Left lung (tissue), 10 donors: ENCODE data around the gene GNAO1. TPM values are rescaled to one million over a fixed set of nuclear protein-coding genes. Genes with fewer than 3 reads are reported as not detected.
A peak's percentile ranks its signal among the peaks of the same experiment; 100 is the strongest.

Experiments
- ATAC-seq: fragments of 200-7000 bp; cut with Tn5 transposase; one replicate; pipeline ENCODE4 v1.9.1; 2020; ENCODE audit warnings: moderate library complexity
- DNase-seq, 4 donors: peaks; one replicate each; pipeline ENCODE4 v3.0.0-alpha.2; 2013 to 2020
- H3K27ac ChIP-seq, 2 donors: fragments of 200-600 bp; sonication (generic) in 1 of 2; one replicate each; pipeline versions ENCODE4 v1.5.0 to v1.8.0; 2020 to 2021
- H3K27me3 ChIP-seq, 2 donors: fragments of 200-600 bp; sonication (generic) in 1 of 2; one replicate each; pipeline versions ENCODE4 v1.5.0 to v1.8.0; 2020 to 2021
- H3K36me3 ChIP-seq, 2 donors: fragments of 200-600 bp; sonication (generic) in 1 of 2; one replicate each; pipeline versions ENCODE4 v1.5.0 to v1.8.0; 2020 to 2021
- H3K4me1 ChIP-seq, 2 donors: fragments of 200-600 bp; one replicate each; pipeline ENCODE4 v1.8.0; 2021
- H3K4me3 ChIP-seq, 2 donors: fragments of 200-600 bp; sonication (generic) in 1 of 2; one replicate each; pipeline versions ENCODE4 v1.5.0 to v1.8.0; 2020 to 2021; ENCODE audit warnings: mild to moderate bottlenecking in 1 of 2
- H3K9me3 ChIP-seq, 2 donors: fragments of 200-600 bp; sonication (generic) in 1 of 2; one replicate each; pipeline versions ENCODE4 v1.5.0 to v1.8.0; 2020 to 2021
- CTCF ChIP-seq, 2 donors: fragments of 200-600 bp; sonication (generic) in 1 of 2; IDR thresholded peaks; one replicate each; pipeline versions ENCODE4 v1.5.0 to v1.8.0; 2021; ENCODE audit warnings: antibody characterized with exemption in 2 of 2
- intact Hi-C, 2 donors: fragments of 100-400 bp; cut with DNase I; formaldehyde crosslinking; loops; one replicate each; pipeline versions ENCODE4 v1.11.2 to v1.14.2; 2022
- polyA plus RNA-seq, 6 donors: library from polyadenylated mRNA; unstranded; fragments of 120-200 nt; gene quantifications; one replicate each; pipeline ENCODE4 v1.2.1, GENCODE V29; 2013; ENCODE audit not compliant: insufficient read length in 6 of 6
- total RNA-seq, 2 donors: library from RNA; stranded (reverse); fragmentation: NEBNext Ultra II Directional; extraction: Animal tissue kit (Norgen Biotek cat#: 25700); gene quantifications; one replicate each; pipeline ENCODE4 v1.2.1, GENCODE V29; 2021
- donor health status: DM: no; HTN: yes; CAD: no.
- donor health status: DM: no; HTN: no; CAD: no.

The GNAO1 gene
- total and polyA plus RNA-seq, 8 donors: 1.3 to 34.1 (median 22.2) TPM

- Histone ChIP-seq H3K27me3 (peaks cover 0 to 11% of the 10 kb centered on the region in 2 donors), H3K9me3 (no peaks in the 10 kb centered on the region), H3K36me3 (no peaks in the 10 kb centered on the region), H3K27ac (no peak overlapping the region), H3K4me1 (no peaks in the 10 kb centered on the region), H3K4me3 (no peak overlapping the region)
- no peak for ATAC-seq
- no peak for TF ChIP-seq CTCF (IDR thresholded peaks at IDR 0.05)
- DNase-seq: no peak
- intact Hi-C loops: no loop called here
These were observed 34.9 kb downstream of the GNAO1 start for GRCh38 chr16:56226187-56226586.

DNA sequence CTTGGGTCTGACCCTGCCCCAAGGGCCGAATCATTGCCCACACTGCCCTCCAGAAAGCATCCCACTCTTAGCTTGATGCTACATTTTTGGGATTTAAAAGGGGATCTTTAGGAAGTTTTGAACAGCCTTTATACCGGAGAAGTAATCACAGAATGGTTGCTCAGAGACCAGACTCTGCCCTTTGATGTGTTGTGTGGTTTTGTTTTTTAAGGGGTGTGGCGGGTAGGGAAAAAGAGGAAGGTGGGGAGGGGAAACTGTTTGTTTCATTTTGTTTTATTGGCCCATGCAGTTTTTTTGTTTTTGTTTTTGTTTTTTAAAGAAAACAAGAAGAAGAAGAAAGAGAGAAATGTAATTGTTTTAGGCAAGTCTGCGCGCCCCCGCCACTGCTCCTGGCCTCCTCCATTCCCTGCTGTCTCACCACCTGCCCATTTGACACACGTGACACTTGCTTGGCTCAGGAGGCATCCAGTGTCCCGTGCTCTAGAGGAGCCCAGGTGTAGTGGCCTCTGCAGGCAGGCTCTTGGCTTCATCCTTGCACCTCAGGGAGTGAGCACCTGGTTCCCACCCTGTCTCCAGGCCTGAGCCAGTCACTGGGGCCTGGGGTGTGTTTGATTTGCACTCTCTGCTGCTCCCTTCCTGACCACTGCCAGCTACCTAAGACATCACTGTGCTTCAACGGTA, 35.7 kb downstream of the GNAO1 start:
- Histone ChIP-seq H3K27me3 (peaks cover 0 to 11% of the 10 kb centered on the region in 2 donors), H3K36me3 (no peaks in the 10 kb centered on the region), H3K9me3 (no peaks in the 10 kb centered on the region), H3K4me3 (no peak overlapping the region), H3K4me1 (no peaks in the 10 kb centered on the region), H3K27ac (no peak overlapping the region)
- intact Hi-C loops: no loop called here
- no peak for TF ChIP-seq CTCF (IDR thresholded peaks at IDR 0.05)
- DNase-seq (no peak), ATAC-seq (no peak)

DNA sequence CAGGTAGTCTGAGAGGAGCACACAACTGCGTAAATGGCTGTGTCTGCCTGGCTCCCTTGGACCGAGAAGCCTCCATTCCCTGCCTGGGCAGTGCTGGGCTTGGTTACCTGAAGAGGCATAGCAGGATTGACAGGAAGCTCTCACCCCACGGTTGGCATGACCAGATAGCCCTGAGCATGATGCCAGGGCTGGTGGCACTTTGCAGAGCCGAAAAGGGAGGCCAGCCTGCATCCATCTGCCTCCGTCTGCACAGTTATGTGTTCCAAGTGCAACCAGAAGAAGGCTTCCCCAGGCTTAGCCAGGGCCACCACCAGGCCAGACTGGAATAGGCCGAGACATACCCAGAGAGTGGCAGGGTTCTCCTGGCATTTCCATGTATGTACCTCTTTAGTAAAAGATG, 36.6 kb downstream of the GNAO1 start:
- Histone ChIP-seq H3K27ac (no peak overlapping the region), H3K36me3 (no peaks in the 10 kb centered on the region), H3K9me3 (no peaks in the 10 kb centered on the region), H3K4me1 (no peaks in the 10 kb centered on the region), H3K4me3 (no peak overlapping the region), H3K27me3 (peaks cover 0 to 2% of the 10 kb centered on the region in 2 donors)
- no peak for DNase-seq
- TF ChIP-seq CTCF (IDR thresholded peaks at IDR 0.05): no peak
- intact Hi-C loops: no loop called here
- ATAC-seq: no peak

DNA sequence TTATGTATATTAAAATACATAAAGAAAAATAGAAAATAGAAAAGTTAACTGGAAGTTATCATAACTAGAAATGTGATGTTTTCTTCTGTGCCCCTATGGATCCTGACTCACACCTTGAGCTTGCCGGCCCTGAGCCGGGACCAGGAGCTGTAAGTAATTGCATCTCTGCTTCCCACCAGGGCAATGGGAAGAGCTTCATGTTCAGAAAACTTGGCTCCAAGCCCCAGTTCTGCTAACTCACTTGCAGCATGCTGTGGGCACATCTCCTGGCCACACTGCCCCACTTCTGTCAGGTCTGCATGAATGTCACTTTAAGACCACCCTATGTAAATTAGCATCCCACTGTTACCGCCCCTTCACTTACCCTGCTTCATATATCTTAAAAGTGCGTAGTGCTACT, 37.2 kb downstream of the GNAO1 start:
- Histone ChIP-seq H3K4me3 (no peak overlapping the region), H3K4me1 (no peaks in the 10 kb centered on the region), H3K36me3 (no peaks in the 10 kb centered on the region), H3K27ac (no peak overlapping the region), H3K27me3 (no peaks in the 10 kb centered on the region), H3K9me3 (no peaks in the 10 kb centered on the region)
- no peak for TF ChIP-seq CTCF (IDR thresholded peaks at IDR 0.05)
- intact Hi-C loops: no loop called here
- ATAC-seq (no peak), DNase-seq (no peak)

DNA sequence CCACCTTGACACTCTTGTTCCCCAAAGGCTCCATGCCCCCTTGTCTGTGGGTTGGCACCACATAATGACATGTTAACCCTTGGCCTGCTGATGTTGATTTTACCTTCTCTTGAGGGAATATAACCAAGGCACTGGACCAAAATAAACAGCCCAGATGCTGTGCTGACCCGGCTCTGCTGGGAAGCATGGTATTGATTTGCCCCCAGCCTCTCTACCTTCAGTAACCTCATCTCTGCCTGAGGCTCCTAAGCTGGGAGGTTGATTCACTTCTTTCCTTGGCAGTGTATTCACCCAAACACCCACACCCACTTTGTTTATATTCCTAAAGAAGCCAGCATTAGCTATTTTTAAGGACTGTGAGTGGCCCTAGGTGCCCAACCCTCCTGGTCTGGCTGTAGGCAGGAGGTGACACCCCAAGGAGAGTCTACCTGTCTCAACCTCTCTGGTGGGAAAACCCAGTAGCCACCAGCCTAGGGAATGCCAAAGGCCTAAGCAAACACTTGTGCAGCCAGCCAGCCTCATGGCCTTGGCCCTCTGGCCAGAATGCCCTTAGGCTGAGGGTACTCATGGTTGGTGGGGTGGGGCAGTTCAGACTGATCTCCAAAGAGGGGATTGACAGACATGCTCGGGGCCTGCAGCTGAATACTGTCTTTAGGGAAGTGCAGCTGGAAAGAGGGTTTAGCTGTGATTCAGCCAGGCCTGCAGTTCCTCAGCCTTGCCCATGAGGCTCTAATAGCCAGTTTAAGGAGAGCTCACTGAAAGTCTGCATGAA, 42.7 kb downstream of the GNAO1 start:
- no peak for DNase-seq
- no peak overlapping the region for H3K4me3 ChIP-seq
- no peak overlapping the region for H3K27ac ChIP-seq
- no peaks in the 10 kb centered on the region for H3K36me3 ChIP-seq
- intact Hi-C loops: no loop called here
- no peaks in the 10 kb centered on the region for H3K4me1 ChIP-seq
- no peak for TF ChIP-seq CTCF (IDR thresholded peaks at IDR 0.05)
- peak; percentile 76 for ATAC-seq
- no peaks in the 10 kb centered on the region for H3K27me3 ChIP-seq
- no peaks in the 10 kb centered on the region for H3K9me3 ChIP-seq
